Measurements from ENCODE around the gene SYCE1.
"Not testable (repeated sequence)": the region's sequence is repeated elsewhere in the genome, so short reads cannot be mapped to it uniquely, and the experiment has no call there.

The SYCE1 gene

GRCh38 chr10:133565441-133566294 is at the start of gene SYCE1:
Gene SYCE1, minus strand, starts transcription at chr10:133565583. Its CDS starts 54 bp downstream, at chr10:133565529.
- DNase-seq = no peak

GRCh38 chr10:133614830-133615580 is 49.6 kb upstream of the SYCE1 start:
- DNase-seq = peak; percentile 50

- no peak for DNase-seq
Measured at GRCh38 chr10:133613699-133614098, 48.3 kb upstream of the SYCE1 start.

- no peak for DNase-seq
Measured at GRCh38 chr10:133611079-133611478, 45.7 kb upstream of the SYCE1 start.

GRCh38 chr10:133608855-133609254 is 43.5 kb upstream of the SYCE1 start:
- DNase-seq = peak; percentile 2

GRCh38 chr10:133603434-133603833 is 38.1 kb upstream of the SYCE1 start:
- not testable (repeated sequence) for DNase-seq

GRCh38 chr10:133600657-133601056 is 35.3 kb upstream of the SYCE1 start:
- DNase-seq = no peak

GRCh38 chr10:133599869-133600268 is 34.5 kb upstream of the SYCE1 start:
- not testable (repeated sequence) for DNase-seq

GRCh38 chr10:133592716-133593115 is 27.3 kb upstream of the SYCE1 start:
- DNase-seq = no peak

- DNase-seq = no peak
Measured at GRCh38 chr10:133590970-133591359, 25.6 kb upstream of the SYCE1 start.

- DNase-seq = no peak
Measured at GRCh38 chr10:133590226-133590969, 25.0 kb upstream of the SYCE1 start.

GRCh38 chr10:133577037-133577436 is 11.7 kb upstream of the SYCE1 start:
- DNase-seq = not testable (repeated sequence)

- DNase-seq = not testable (repeated sequence)
Measured at GRCh38 chr10:133573460-133573859, 8.1 kb upstream of the SYCE1 start.

GRCh38 chr10:133572055-133572454 is 6.7 kb upstream of the SYCE1 start:
- not testable (repeated sequence) for DNase-seq

GRCh38 chr10:133569801-133570200 is 4.4 kb upstream of the SYCE1 start:
- not testable (repeated sequence) for DNase-seq

GRCh38 chr10:133568831-133569527 is 3.6 kb upstream of the SYCE1 start:
- DNase-seq = not testable (repeated sequence)

- DNase-seq = no peak
Measured at GRCh38 chr10:133568287-133568614, 2.9 kb upstream of the SYCE1 start.

GRCh38 chr10:133567609-133568286 is 2.4 kb upstream of the SYCE1 start:
- DNase-seq = no peak

- DNase-seq = no peak
Measured at GRCh38 chr10:133567119-133567518, 1.7 kb upstream of the SYCE1 start.

GRCh38 chr10:133564816-133565215 is 567 bp downstream of the SYCE1 start:
- no peak for DNase-seq

- DNase-seq = no peak
Measured at GRCh38 chr10:133559216-133559615, 6.2 kb downstream of the SYCE1 start.

GRCh38 chr10:133557381-133557780 is 8.0 kb downstream of the SYCE1 start:
- no peak for DNase-seq

Data from DMS79 treated with DMSO at 0.1 percent for 48 hours (cell line).